Effector memory CD4-positive, alpha-beta T cell (primary cell): ENCODE results near the gene SORL1-AS1.

Source experiments
- DNase-seq, 3 donors: peaks; one replicate each; pipeline ENCODE4 v3.0.0-alpha.2; 2020
- H3K27ac ChIP-seq: 2 replicates; pipeline ENCODE4 v1.7.0; 2013; ENCODE audit warnings: mild to moderate bottlenecking, low read length, moderate library complexity; ENCODE audit not compliant: insufficient read depth, poor library complexity, severe bottlenecking
- H3K27me3 ChIP-seq: replicated peaks from 2 replicates; pipeline ENCODE4 v1.7.0; 2013; ENCODE audit warnings: mild to moderate bottlenecking, low read length; ENCODE audit not compliant: insufficient read depth, control insufficient read depth, poor library complexity, severe bottlenecking
- H3K36me3 ChIP-seq: 2 replicates; pipeline ENCODE4 v1.7.0; 2013; ENCODE audit warnings: mild to moderate bottlenecking, low read length, moderate library complexity; ENCODE audit not compliant: control insufficient read depth, insufficient read depth
- H3K4me1 ChIP-seq: 2 replicates; pipeline ENCODE4 v1.7.0; 2013; ENCODE audit warnings: low read length, mild to moderate bottlenecking; ENCODE audit not compliant: control insufficient read depth, insufficient read depth, poor library complexity, severe bottlenecking
- H3K4me3 ChIP-seq: 2 replicates; pipeline ENCODE4 v1.7.0; 2013; ENCODE audit warnings: low read length, low read depth, mild to moderate bottlenecking; ENCODE audit not compliant: insufficient read depth, poor library complexity, severe bottlenecking
- H3K9me3 ChIP-seq: 2 replicates; pipeline ENCODE4 v1.7.0; 2013; ENCODE audit warnings: mild to moderate bottlenecking, low read length, moderate library complexity; ENCODE audit not compliant: control insufficient read depth

The SORL1-AS1 gene

DNA sequence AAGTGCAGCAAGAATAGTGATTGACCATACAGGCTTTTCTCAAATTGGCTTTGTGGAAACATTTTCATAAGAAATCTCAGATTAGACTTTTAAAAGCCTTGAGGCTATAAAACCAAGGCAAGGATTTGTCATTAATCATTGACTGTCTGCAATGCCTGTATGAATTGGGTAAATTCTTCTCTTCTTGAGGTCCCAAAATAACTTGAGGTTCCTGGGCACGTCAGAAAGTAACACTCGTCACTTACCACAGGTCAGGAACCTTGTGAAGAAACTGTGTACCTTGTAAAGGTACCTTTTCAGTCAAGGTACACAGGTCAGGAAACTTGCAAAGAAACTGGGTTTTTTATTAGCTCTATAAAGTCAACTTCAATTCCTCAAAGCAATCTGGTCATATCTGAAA, 43.9 kb downstream of the SORL1-AS1 start:
- no peak for DNase-seq
- H3K27ac ChIP-seq: no peak overlapping the region
- H3K27me3 ChIP-seq: no peaks in the 10 kb centered on the region
- no peaks in the 10 kb centered on the region for H3K4me1 ChIP-seq
- no peaks in the 10 kb centered on the region for H3K36me3 ChIP-seq
- no peak overlapping the region for H3K4me3 ChIP-seq
- H3K9me3 ChIP-seq: no peaks in the 10 kb centered on the region

DNA sequence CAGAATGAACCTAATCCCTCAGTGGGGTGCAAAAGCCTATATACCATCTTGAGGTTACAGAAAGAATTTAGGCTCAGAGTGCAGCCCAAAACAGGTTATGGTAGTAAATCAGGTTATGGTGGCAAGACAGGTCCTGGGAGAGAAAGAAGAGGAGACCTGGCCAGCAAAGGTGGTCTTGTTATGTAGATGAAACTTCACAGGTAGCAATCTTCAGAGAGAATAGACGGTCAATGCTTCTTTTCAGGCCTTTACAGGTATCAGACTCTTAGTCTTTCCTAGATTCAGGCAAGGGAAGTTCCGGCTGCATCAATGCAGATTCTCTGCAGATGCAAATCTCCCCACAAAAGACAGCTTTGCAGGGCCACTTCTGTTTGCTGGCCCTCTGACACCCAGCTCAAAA, 46.5 kb downstream of the SORL1-AS1 start:
- Histone ChIP-seq H3K4me1 (no peaks in the 10 kb centered on the region), H3K9me3 (no peaks in the 10 kb centered on the region), H3K36me3 (no peaks in the 10 kb centered on the region), H3K4me3 (no peak overlapping the region), H3K27ac (no peak overlapping the region), H3K27me3 (no peaks in the 10 kb centered on the region)
- DNase-seq: no peak

DNA sequence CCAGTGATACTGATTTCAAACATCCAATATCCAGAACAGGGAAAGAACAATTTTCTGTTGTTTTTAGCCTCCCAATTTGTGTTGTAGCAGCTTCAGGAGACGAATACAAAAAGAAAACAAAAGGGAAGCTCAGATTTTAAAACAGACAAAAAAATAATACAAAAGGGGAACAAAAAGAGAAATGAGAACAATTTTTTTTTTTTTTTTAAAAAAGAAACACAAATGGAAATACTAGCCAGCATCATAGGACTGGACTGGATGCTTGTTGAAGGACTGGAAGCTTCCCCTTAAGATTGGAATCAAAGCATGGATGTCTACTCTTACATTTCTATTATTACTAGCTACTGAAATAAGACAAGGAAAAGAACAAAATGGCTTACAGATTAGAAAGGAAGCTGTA, 47.1 kb downstream of the SORL1-AS1 start:
- DNase-seq: no peak
- H3K9me3 ChIP-seq: no peaks in the 10 kb centered on the region
- H3K27me3 ChIP-seq: no peaks in the 10 kb centered on the region
- no peaks in the 10 kb centered on the region for H3K36me3 ChIP-seq
- no peak overlapping the region for H3K27ac ChIP-seq
- no peaks in the 10 kb centered on the region for H3K4me1 ChIP-seq
- H3K4me3 ChIP-seq: no peak overlapping the region

DNA sequence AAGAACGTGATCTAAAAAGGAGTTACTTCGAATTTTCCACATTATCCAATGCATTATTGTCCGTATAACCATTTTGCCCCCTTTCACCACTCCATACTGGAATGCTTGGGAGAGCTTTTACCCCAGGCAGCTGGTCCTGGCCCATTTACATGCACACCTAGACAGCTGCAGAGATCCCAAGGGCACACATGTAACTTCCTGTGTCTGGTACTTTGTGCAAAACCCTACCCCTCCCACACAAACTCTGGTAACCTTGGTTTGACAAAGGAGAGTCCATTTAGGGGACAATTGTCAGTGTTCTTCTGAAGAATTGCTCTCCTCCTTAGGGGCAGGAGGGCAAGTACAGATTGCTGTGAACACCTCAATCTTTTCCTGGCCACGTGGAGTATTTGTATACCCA, 58.0 kb downstream of the SORL1-AS1 start:
- Histone ChIP-seq H3K4me1 (no peaks in the 10 kb centered on the region), H3K9me3 (no peaks in the 10 kb centered on the region), H3K4me3 (no peak overlapping the region), H3K27ac (no peak overlapping the region), H3K36me3 (no peaks in the 10 kb centered on the region), H3K27me3 (no peaks in the 10 kb centered on the region)
- no peak for DNase-seq

DNA sequence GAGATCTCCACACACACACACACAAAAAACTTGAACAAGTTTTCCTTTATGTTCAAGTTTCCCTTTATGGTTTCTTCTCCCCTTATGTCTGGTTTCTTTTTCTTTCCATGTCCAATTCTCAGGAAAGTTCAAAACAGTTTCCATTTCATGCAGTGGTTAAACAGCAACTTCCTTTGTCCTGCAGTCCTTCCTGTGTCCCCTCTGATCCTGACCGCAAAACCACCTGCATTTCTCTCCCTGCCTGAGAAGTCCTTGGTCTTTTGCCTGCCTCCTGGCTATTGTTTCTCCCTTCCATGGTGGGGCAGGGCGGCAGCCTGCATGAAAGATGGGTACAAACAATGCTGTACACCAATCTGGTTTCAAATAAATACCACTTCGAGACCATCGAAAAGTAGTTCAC, 58.9 kb downstream of the SORL1-AS1 start:
- no peak overlapping the region for H3K4me3 ChIP-seq
- no peak overlapping the region for H3K27ac ChIP-seq
- H3K36me3 ChIP-seq: no peaks in the 10 kb centered on the region
- no peaks in the 10 kb centered on the region for H3K27me3 ChIP-seq
- DNase-seq: no peak
- no peaks in the 10 kb centered on the region for H3K9me3 ChIP-seq
- no peaks in the 10 kb centered on the region for H3K4me1 ChIP-seq

DNA sequence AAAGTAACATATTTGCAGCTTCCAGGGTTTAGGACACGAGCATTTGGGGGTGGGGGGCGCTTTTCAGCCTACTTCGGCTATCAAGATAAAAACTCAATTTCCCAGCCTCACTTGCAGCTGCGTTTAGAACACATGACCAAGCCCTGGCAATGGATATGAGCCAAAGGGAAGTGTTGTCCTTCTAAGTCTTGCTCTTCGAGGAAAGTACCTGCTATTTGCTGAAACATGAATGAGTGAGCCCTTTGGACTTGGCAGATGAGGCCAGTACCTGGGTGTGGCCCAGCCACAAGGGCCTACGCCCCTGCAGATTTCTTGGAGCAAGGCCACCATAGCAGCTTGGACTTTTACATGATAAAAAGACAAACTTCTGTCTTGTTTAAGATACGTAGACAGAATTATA, 60.9 kb downstream of the SORL1-AS1 start:
- DNase-seq: no peak
- H3K4me1 ChIP-seq: no peaks in the 10 kb centered on the region
- H3K27ac ChIP-seq: no peak overlapping the region
- no peak overlapping the region for H3K4me3 ChIP-seq
- no peaks in the 10 kb centered on the region for H3K9me3 ChIP-seq
- no peaks in the 10 kb centered on the region for H3K27me3 ChIP-seq
- H3K36me3 ChIP-seq: no peaks in the 10 kb centered on the region

DNA sequence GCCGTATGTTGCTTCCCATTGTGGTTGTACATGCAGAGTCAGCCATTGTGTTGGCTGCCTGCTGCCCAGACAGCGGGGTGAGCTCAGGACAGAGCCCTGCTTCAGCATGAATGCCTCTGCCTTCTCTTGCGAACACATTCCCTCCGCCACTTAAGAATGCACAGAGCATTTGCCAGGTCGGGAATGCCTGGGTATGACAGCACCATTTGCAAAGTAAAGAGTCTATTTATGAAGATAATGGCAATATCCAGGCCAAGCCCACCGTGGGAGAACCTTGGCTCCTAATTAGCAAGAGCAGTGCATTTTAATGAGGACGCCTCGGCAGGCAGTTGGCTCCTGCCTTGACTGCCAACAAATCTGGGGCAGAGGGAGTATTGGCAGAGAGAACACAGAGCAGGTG, 63.1 kb downstream of the SORL1-AS1 start:
- Histone ChIP-seq H3K4me1 (no peaks in the 10 kb centered on the region), H3K9me3 (no peaks in the 10 kb centered on the region), H3K36me3 (no peaks in the 10 kb centered on the region), H3K27me3 (no peaks in the 10 kb centered on the region), H3K27ac (no peak overlapping the region), H3K4me3 (no peak overlapping the region)
- DNase-seq: no peak
